GM23338 (cell line): ENCODE data around the gene ICAM4.

ENCODE experiments used
- CREB1 ChIP-seq: fragments of 250-450 bp; sonication (Bioruptor Pico); IDR thresholded peaks from 2 replicates; pipeline ENCODE4 v1.5.0; 2020; ENCODE audit warnings: low read depth, mild to moderate bottlenecking, moderate library complexity
- EZH2 ChIP-seq: fragments of 200-600 bp; sonication (generic); IDR thresholded peaks from one replicate; pipeline ENCODE4 v1.8.0; 2017; ENCODE audit warnings: antibody characterized with exemption, mild to moderate bottlenecking, low read depth; ENCODE audit not compliant: unreplicated experiment
- EZH2phosphoT487 ChIP-seq: fragments of 200-600 bp; sonication (generic); IDR thresholded peaks from one replicate; pipeline ENCODE4 v1.8.1; 2018; ENCODE audit warnings: antibody characterized with exemption; ENCODE audit not compliant: unreplicated experiment
- NANOG ChIP-seq: IDR thresholded peaks from 2 replicates; pipeline ENCODE4 v1.6.1; 2016; ENCODE audit warnings: antibody characterized with exemption, borderline replicate concordance
- POLR2AphosphoS5 ChIP-seq: IDR thresholded peaks from 2 replicates; pipeline ENCODE4 v1.6.1; 2016; ENCODE audit warnings: antibody characterized with exemption, low read depth
- TF ChIP-seq, protein P1 (sequence below), 2 experiments: fragments of 200-600 bp in 1 of 2; sonication (generic) in 1 of 2; conservative IDR thresholded peaks; 2 replicates each; pipeline versions ENCODE4 v1.5.1 to v1.6.1; 2016 to 2017; ENCODE audit warnings: antibody characterized with exemption in 2 of 2, low read depth in 2 of 2, mild to moderate bottlenecking in 2 of 2, moderate library complexity in 1 of 2
- TF ChIP-seq, protein P2 (sequence below): IDR thresholded peaks from one replicate; pipeline ENCODE4 v1.6.1; 2018; ENCODE audit warnings: antibody characterized with exemption; ENCODE audit not compliant: unreplicated experiment

DNA sequence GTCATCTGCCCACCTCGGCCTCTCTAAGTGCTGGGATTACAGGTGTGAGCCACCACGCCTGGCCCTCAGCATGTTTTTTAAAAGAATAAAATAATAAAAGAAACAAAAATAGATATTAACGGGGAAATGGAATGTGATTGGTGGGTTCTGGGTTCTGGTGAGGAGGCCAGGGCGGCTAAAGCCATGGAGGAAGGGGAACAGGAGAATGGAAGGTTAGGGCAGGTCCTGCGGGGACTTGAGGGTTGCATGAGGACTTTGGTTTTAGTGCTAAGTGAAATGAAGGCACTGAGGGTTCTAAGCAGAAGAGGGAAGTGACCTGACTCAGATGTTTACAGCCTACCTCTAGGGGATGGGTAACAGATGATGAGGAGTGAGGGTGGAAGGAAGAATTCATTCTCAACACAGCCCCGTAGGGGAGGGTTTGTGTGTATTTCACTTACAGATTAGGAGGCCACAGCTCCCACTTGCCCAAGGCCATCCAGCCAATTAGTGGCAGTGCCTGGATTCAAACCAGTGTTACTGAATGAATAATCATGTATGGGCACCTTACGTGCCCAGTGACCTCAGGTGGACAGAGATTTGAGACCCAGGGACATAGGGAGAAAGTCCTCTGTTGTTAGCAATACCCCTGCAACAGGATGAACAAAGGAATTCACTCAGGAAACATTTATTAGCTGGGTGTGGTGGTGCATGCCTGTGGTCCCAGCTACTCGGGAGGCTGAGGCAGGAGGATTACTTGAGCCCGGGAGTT is 41.4 kb upstream of the ICAM4 start:
- TF ChIP-seq, protein P1, sequence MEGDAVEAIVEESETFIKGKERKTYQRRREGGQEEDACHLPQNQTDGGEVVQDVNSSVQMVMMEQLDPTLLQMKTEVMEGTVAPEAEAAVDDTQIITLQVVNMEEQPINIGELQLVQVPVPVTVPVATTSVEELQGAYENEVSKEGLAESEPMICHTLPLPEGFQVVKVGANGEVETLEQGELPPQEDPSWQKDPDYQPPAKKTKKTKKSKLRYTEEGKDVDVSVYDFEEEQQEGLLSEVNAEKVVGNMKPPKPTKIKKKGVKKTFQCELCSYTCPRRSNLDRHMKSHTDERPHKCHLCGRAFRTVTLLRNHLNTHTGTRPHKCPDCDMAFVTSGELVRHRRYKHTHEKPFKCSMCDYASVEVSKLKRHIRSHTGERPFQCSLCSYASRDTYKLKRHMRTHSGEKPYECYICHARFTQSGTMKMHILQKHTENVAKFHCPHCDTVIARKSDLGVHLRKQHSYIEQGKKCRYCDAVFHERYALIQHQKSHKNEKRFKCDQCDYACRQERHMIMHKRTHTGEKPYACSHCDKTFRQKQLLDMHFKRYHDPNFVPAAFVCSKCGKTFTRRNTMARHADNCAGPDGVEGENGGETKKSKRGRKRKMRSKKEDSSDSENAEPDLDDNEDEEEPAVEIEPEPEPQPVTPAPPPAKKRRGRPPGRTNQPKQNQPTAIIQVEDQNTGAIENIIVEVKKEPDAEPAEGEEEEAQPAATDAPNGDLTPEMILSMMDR (conservative IDR thresholded peaks at IDR 0.05; ENCODE audit: low read depth in 2 of 2), result no peak
- TF ChIP-seq, protein P2, sequence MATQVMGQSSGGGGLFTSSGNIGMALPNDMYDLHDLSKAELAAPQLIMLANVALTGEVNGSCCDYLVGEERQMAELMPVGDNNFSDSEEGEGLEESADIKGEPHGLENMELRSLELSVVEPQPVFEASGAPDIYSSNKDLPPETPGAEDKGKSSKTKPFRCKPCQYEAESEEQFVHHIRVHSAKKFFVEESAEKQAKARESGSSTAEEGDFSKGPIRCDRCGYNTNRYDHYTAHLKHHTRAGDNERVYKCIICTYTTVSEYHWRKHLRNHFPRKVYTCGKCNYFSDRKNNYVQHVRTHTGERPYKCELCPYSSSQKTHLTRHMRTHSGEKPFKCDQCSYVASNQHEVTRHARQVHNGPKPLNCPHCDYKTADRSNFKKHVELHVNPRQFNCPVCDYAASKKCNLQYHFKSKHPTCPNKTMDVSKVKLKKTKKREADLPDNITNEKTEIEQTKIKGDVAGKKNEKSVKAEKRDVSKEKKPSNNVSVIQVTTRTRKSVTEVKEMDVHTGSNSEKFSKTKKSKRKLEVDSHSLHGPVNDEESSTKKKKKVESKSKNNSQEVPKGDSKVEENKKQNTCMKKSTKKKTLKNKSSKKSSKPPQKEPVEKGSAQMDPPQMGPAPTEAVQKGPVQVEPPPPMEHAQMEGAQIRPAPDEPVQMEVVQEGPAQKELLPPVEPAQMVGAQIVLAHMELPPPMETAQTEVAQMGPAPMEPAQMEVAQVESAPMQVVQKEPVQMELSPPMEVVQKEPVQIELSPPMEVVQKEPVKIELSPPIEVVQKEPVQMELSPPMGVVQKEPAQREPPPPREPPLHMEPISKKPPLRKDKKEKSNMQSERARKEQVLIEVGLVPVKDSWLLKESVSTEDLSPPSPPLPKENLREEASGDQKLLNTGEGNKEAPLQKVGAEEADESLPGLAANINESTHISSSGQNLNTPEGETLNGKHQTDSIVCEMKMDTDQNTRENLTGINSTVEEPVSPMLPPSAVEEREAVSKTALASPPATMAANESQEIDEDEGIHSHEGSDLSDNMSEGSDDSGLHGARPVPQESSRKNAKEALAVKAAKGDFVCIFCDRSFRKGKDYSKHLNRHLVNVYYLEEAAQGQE, result no peak
- TF ChIP-seq POLR2AphosphoS5 (no peak), NANOG (no peak), EZH2phosphoT487 (no peak), EZH2 (no peak), CREB1 (CRISPR knock-in tag) (no peak)
